SKM-1 treated with dmso at 0.1 percent for 144 hours (cell line): Measurements from ENCODE around the gene BNC2.
"Not testable (repeated sequence)": the region's sequence is repeated elsewhere in the genome, so short reads cannot be mapped to it uniquely, and the experiment has no call there.

Source experiments
- DNase-seq: peaks from one replicate; lab custom pipeline; 2025; ENCODE audit not compliant: unreplicated experiment; lab: John Stamatoyannopoulos, UW

The BNC2 gene, protein sequence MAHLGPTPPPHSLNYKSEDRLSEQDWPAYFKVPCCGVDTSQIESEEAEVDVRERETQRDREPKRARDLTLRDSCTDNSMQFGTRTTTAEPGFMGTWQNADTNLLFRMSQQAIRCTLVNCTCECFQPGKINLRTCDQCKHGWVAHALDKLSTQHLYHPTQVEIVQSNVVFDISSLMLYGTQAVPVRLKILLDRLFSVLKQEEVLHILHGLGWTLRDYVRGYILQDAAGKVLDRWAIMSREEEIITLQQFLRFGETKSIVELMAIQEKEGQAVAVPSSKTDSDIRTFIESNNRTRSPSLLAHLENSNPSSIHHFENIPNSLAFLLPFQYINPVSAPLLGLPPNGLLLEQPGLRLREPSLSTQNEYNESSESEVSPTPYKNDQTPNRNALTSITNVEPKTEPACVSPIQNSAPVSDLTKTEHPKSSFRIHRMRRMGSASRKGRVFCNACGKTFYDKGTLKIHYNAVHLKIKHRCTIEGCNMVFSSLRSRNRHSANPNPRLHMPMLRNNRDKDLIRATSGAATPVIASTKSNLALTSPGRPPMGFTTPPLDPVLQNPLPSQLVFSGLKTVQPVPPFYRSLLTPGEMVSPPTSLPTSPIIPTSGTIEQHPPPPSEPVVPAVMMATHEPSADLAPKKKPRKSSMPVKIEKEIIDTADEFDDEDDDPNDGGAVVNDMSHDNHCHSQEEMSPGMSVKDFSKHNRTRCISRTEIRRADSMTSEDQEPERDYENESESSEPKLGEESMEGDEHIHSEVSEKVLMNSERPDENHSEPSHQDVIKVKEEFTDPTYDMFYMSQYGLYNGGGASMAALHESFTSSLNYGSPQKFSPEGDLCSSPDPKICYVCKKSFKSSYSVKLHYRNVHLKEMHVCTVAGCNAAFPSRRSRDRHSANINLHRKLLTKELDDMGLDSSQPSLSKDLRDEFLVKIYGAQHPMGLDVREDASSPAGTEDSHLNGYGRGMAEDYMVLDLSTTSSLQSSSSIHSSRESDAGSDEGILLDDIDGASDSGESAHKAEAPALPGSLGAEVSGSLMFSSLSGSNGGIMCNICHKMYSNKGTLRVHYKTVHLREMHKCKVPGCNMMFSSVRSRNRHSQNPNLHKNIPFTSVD

DNA sequence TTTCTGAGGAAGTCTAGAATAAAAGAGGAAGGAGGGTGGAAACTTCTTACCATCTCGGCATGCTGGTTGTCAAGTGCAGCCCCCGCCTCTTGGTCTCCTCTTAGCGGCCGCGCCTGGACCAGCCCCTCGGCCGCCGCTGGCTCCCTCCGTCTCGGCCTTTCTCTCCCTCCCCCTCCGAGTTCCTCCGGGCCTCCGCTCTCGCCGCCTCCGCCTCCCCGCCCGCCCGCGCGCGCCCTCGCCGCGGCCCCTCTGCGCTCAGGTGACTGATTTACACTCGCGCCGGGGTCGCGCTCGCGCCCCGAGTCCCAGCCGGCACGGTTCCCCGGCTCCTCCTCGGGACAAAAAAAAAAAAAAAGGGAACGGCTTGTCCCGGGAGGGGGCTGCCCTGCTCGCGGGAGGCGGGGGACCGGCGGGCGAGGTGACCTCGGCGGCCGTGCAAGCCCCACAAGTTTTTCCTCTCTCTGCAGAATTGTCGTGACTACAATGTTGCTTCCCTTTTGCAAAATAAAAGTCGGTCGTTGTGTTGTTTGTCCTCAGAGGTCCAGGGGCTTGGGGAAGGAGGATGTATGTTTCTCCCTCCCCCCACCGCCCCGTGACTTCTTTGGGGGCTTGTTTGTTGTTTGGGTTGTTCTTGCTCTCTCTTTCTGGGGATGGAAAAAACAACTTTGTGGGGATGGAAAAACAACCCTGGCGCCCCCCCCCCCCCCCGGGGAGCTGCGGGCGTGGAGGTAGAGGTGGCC, at the start of gene BNC2:
Gene BNC2, minus strand, starts transcription at position 75 of the 740 bp plus-strand sequence. Its CDS starts 22 bp downstream, at position 53.
- DNase-seq: peak; percentile 79

DNA sequence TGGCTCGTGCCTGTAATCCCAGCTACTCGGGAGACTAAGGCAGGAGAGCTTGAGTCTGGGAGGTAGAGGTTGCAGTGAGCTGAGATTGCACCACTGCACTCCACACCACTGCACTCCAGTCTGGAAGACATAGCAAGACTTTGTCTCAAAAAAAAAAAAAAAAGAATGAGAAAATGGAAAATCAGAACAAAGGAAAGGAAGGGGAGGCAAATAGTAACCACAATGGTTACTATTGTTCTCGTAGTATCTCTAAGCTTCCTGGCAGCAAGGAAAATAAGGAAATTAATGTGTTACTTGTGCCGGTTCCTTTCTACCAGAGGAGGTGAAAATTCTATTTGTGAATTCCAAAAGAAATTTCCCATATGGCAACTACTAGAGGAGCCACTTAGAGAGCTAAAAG, 48.5 kb upstream of the BNC2 start:
- DNase-seq: no peak

DNA sequence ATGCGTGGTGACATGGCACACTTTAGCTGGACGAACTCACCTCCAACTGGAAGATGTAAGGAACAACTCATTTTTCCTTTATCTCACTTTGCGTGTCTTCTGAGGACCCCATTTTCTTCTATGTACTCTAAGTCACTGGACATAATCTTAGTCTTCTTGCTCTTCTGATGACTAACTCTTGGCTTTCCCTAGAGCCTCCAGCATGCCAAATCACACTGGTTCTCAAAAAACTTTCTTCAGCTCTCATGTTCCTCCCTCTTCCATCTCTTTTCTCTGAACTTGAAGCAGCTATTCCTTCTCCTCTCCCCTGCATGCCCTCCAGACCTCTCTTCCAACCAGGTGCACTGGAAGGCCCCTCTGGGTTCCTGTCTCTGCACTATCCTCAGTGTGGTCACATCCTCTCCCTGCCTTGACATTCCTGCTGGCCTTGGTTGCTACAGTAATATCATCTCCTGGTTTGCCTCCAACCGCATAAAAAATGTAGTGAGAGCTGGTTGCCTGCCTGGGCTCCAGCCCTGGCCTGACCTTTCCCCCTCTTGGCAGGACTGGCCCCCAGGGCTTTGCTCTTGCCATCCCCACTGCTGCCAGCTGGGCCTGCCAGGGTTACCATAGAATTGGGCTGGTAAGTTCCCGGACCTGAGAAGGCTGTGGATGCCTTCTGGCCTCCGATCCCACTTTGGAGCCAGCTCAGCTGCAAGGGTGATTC, 44.8 kb upstream of the BNC2 start:
- DNase-seq: no peak

DNA sequence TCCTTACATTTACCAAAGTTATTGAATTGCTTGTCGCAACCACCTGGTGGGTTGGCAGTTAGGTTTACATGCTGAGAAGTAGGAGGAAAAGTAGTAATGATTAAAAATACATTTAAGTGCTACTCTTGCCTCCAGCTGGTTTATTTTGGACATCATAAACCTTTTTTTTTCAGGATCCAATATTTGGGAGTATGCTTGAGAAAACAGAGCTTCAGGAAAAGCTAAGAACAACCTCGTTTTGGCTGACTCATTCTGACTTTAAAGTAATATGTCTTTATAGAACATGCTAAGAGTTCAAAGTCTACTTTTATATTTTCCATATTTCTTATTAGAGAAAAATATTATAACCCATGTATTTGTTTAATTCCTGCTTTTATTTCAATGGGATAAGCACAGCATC, 41.7 kb upstream of the BNC2 start:
- DNase-seq: no peak

DNA sequence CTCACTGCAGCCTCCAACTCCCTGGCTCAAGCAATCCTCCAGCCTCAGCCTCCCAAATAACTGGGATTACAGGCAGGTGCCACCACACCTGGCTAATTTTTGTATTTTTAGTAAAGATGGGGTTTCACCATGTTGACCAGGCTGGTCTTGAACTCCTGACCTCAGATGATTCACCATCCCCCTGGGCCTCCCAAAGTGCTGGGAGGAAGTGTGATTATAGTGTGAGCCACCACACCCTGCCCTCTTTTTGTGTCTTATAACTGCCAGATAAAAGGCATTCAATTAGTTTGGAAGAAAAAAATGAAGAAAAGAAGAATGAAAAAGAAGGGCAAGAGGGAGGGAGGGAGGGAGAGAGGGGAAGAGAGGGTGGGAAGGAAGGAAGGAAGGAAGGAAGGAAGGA, 37.7 kb upstream of the BNC2 start:
- DNase-seq: not testable (repeated sequence)

DNA sequence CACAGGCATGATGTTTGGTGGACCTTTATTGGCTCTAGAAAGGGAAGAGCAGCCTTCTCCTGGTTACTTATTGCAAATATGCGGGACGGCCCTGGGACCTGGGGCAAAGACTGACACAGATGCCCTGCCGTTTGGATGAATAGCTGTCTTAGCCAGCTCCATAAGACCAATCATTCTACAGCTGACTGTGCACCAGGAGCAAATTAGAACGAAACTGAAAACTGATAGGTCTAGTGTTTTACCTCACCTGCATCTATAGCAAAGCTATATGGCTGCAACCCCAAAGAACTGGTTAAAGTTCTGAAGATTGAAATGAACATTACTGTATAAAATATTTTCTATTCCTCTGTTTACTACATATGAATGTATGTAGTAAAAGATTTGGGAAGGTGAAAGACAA, 34.2 kb upstream of the BNC2 start:
- DNase-seq: no peak

DNA sequence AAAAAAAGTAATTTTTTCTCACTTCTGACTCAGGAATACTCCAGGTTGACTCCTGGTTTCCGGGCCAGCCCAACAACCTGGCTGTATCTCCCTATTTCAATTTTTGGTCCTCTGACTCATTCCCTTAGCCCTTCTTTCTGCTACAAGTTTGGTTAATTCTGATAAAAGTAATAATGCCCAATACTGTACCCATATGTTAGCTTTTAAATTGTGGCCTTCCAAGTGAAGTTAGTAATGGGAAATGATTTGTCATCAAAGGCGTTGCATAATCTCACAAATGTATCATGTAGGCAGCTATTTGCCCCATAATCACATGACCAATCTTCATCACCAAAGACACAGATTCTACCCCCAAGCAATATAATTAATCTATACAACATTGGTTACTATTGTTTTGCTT, 31.1 kb upstream of the BNC2 start:
- DNase-seq: no peak

DNA sequence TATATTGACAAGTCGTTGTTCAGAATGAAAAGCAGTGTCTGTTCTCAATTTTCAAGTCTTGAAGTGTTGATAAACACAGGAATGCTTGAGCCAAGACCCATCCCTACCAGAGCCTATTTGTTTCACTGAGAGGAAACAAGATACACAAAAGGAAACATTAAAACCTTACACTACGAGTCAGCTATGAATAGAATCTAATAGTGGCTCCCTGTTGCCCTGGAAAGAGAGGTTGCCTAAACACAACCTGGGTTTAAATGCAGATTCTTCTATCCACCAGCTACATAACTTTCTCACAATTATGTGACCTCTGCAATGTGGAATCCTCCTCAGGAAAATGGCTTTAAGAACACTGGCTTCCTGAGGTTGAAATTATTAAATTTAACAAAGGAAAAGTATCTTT, 29.1 kb upstream of the BNC2 start:
- DNase-seq: no peak

DNA sequence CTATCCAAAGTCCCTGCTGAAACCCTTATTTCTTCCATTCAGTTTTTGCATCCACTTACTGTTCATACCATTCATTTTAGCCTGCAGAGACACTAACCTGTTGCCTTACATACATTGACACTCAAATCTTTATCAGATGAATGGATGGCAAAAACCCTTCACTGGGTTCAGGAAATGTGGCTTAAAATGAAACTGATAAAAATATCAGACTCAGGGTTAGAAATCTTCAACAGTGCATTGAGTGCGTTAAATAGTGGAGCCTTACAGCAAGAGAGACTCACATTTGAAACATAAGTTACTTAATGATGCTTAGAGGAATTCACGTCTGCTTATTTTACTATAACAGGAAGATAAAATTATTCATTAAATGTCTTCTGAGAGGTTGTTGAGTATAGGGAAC, 28.0 kb upstream of the BNC2 start:
- DNase-seq: no peak

DNA sequence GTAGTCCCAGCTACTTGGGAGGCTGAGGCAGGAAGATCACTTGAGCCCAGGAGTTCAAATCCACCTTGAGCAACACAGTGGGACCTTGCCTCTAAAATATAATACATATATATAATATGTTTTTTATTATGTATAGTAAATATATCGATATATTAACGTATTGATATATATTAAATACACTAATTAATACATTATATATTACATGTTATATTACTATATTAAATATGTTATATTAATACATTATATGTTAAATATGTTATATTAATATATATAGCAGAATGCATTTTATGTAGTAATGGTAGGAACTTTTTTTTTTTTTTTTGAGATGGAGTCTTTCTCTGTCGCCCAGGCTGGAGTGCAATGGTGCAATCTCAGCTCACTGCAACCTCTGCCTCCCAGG, 18.1 kb upstream of the BNC2 start:
- no peak for DNase-seq

DNA sequence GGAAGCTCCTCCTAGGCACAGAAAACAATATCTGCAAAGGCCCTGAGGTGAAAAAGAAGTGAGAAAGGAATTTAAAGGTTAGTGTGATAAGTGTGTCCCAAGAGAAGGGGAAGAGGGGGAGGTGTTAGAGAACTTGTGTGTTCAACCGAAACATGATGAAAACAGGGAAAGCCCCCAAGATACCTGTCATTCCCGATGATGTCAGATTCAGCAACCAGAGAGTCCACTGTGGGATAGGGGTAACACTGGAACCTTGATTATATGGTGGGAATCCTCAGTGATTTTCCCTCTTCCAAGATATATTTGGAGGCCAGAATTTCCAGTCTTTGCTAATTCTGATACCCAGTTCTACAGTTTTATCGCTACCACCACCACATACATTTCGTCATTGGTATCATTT, 15.5 kb upstream of the BNC2 start:
- no peak for DNase-seq

DNA sequence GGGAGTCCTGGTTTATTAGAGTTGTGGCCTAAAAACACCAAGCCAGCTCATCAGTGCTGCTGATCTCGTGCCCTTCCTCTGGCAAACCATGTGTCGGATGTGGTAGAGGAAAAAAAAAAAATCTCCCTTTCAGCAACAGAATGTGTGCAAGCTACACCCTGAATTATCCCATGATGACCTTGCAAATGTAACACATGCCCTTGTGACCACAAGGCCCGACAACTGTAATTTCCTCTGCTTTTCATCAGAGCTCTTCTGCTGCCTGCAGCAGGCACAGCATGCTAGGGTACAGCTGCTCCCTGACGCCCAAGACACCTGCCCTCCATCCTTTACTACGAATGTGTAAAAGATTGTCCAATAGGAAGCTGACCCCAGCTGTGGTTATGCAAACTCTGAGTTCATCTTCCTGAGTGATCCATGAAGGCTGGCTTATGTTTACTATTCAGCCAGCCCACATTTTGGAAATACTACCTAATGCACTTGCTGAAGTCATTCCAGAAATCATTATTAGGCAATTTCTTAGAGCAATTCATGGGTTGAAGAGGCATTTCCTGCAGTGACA, 14.6 kb upstream of the BNC2 start:
- peak; percentile 86 for DNase-seq

DNA sequence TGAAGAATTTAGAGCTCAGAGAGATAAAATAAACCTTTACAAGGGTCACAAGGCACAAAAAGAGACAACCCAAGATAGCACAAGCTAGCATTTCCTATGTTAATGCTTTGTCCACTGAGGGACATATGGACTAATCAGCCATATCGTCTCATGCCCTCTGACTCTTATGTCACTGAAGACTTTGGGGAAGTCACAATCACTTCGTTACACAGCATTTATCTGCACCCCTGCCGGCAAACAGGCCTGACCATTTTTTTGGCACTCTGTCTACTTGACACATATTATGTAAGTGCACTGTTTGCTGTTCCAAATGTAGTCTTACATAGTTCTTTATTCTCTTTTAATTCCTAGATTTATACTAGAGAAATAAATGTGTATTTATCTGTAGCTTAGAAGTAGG, 13.9 kb upstream of the BNC2 start:
- DNase-seq: peak; percentile 72

DNA sequence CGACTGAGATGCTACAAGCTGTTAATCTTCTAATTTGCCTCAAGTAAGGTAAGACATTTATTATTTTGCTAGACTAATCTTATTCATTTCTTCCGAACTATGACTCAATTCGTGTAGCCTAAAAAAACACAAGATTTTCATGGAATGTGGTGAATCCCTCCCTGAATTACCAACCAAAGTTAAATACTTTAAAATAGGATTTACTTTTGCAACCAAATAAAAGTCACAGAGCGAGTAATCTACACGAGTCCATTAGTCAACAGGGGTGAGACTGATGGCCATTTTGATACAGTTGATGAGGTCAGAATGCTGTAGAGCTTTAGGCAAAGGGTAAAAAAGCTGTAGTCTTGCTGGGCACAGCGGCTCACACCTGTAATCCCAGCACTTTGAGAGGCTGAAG, 13.1 kb upstream of the BNC2 start:
- no peak for DNase-seq

DNA sequence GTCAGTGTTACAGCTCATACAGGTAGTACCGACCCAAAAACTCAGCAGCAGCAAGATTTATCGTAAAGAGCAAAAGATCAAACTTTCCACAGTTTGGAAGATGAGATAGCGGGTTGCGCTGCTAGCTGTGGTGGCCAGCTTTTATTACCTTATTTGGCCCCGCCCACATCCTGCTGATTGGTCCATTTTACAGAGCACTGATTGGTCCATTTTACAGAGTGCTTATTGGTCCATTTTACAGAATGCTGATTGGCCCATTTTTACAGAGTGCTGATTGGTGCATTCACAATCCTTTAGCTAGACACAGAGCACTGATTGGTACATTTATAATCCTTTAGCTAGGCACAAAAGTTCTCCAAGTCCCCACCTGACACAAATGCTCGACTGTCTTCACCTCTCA, 12.0 kb upstream of the BNC2 start:
- DNase-seq: not testable (repeated sequence)

DNA sequence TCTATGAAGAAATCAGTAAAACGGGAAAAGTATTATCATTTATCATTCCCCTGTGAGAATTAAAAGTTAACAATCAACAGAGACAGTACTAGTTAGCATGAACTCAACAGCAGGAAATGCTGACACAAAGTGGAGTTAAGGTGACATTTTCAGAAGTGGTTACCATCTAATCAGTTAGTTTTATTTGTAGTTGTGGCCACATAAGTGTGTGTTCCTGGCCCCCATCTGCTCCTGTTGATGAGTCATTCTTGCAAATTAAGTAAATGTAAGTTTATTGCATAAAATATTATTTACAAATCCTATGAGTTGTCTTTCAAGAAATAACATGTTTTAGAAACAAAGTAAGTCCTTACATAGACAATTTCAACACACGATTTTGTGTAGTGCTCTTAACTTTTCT, 8.9 kb upstream of the BNC2 start:
- no peak for DNase-seq

DNA sequence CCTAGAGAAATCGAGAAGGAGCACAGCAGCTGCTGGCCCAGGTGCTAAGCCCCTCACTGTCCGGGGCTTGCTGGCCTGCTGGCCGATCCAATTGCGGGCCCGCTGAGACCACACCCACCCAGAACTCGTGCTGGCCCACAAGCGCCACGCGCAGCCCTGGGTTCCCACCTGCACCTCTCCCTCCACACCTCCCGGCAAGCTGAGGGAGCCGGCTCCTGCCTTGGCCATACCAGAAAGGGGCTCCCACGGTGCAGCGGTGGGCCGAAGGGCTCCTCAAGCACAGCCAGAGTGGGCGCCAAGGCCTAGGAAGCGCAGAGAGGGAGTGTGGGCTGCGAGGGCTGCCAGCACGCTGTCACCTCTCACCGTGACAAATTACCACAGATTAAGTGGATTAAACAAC, 6.8 kb upstream of the BNC2 start:
- DNase-seq: no peak

DNA sequence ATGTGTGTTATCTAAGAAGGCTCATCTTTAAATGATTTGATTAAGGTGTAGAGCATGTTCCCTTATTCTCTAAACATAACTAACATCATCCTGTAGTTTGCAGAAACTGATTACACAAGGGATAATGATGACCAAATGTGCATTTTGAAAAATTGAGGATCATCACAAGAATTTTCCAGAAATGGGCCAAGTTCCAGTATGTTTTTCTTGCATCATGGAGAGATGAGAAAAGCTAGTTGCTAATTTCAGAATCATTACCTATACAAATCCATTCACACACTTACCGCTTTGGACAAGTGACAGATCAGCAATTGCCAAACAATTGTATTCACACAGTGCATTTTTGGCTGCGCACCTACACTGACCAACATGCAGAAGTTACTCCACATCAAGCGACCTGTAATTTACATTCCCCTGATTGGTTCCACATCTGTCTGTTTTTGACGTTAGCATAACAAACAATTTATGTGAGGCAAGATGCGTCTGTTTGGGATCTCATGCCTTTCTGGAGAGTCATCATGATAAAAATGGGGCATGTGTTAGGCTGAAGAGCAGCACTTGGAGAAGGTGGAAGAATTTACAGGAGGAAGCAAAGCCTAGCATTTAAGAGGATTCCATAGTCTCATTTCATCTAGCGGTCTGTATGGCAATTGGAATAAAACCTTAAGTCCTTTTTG, 2.8 kb upstream of the BNC2 start:
- no peak for DNase-seq

DNA sequence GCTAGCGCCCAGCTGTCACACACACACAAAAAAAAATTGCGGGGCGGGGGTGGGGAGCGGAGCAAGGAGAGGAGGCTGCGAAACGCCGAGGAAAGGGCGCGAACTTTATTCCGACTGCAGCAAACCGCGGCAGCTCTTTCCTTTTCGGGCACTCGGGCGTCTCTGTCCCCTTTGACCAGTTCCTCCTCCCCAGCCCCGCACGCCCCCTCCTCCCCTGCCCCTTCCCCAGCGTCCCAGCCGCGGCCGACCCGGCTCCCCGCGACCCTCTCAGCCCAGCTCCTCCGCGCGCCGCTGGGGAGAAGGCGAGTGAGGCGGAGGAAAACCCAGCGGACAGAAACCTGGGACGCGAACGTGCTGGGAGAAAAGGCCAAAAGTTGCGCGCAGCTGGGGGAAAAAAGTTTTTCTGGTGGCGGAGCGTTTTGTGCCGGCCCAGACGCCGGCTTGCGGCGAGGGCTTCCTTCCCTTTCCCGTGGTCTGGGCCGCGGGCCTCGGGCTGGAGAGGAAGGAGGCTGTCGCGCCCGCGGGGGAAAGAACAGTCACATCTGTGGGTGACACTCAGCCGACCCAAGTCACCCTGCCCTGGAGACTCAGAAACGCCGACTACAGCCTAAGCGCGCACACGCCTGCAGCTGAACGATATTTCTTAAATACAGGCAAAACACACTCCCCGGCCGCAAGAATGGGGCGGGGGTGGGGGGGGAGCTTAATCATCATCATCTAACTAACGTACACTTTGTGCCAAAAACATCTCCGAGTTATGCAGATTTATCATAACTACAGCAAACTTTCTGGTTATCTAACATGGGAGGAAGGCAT, 1.1 kb upstream of the BNC2 start:
- peak; percentile 71 for DNase-seq
